Measurements from ENCODE around the gene RAP1GAP. TPM values are rescaled to one million over a fixed set of nuclear protein-coding genes. Genes with fewer than 3 reads are reported as not detected.

Gene RAP1GAP
- total RNA-seq, 1 experiment from 2014 or later: 7.2 TPM

DNA sequence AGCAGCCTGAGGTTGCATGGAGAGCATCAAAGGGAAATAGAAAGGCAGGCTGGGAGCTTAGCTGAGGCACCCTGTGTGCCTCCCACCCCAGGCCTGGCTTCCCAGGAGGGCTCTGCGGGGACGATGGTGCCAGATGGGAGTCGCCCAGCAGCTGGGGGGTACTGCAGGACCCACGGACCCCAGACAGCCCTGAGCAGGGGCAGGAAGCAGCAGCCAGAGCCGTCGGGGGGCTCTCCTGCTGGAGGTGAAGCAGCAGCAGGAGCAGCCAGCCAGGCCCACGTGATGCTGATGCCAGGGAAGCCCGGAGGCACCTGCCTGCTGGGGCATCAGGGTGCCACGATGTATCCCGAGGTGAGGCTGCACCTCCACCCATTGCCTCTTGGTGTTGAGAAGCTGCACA is 20.4 kb downstream of the RAP1GAP start:
- Histone ChIP-seq H3K9me3 (no peaks in the 10 kb centered on the region), H3K4me1 (peaks cover 7% of the 10 kb centered on the region; the same call in 1 of the 2 replicates), H3K27me3 (replicated peaks; ENCODE audit: control insufficient read depth, insufficient read depth, low read length) (no peaks in the 10 kb centered on the region; the same call in 1 of the 2 replicates), H3K4me3 (ENCODE audit: low read depth, low read length) (no peak overlapping the region), H3K36me3 (ENCODE audit: control insufficient read depth, insufficient read depth, low read length) (no peaks in the 10 kb centered on the region)
- no peaks in the 10 kb centered on the region for H3K36me3 Mint-ChIP-seq (ENCODE audit: insufficient read depth, unreplicated experiment)
- H3K4me1 Mint-ChIP-seq (ENCODE audit: low read depth, unreplicated experiment): peaks cover 10% of the 10 kb centered on the region
- POLR2A ChIA-PET: no interaction called here
- no peak overlapping the region for H3K27ac Mint-ChIP-seq (ENCODE audit: unreplicated experiment)
- CTCF ChIA-PET: no interaction called here
- DNase-seq: no peak
- no peaks in the 10 kb centered on the region for H3K27me3 Mint-ChIP-seq (ENCODE audit: insufficient read depth, unreplicated experiment)
- no TSS peak for BruUV-seq (replicated peaks)
- H3K9me3 Mint-ChIP-seq (ENCODE audit: unreplicated experiment): no peaks in the 10 kb centered on the region
- TF ChIP-seq, protein P1, sequence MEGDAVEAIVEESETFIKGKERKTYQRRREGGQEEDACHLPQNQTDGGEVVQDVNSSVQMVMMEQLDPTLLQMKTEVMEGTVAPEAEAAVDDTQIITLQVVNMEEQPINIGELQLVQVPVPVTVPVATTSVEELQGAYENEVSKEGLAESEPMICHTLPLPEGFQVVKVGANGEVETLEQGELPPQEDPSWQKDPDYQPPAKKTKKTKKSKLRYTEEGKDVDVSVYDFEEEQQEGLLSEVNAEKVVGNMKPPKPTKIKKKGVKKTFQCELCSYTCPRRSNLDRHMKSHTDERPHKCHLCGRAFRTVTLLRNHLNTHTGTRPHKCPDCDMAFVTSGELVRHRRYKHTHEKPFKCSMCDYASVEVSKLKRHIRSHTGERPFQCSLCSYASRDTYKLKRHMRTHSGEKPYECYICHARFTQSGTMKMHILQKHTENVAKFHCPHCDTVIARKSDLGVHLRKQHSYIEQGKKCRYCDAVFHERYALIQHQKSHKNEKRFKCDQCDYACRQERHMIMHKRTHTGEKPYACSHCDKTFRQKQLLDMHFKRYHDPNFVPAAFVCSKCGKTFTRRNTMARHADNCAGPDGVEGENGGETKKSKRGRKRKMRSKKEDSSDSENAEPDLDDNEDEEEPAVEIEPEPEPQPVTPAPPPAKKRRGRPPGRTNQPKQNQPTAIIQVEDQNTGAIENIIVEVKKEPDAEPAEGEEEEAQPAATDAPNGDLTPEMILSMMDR (IDR thresholded peaks at IDR 0.05; ENCODE audit: insufficient read depth in 1 of 2, low read depth in 1 of 2, low read length in 1 of 2, severe bottlenecking in 1 of 2, unreplicated experiment in 1 of 2): no peak
- intact Hi-C loops (cut with micrococcal nuclease; ENCODE audit: unreplicated experiment): no loop called here
- no peak overlapping the region for H3K4me3 Mint-ChIP-seq (ENCODE audit: unreplicated experiment)

DNA sequence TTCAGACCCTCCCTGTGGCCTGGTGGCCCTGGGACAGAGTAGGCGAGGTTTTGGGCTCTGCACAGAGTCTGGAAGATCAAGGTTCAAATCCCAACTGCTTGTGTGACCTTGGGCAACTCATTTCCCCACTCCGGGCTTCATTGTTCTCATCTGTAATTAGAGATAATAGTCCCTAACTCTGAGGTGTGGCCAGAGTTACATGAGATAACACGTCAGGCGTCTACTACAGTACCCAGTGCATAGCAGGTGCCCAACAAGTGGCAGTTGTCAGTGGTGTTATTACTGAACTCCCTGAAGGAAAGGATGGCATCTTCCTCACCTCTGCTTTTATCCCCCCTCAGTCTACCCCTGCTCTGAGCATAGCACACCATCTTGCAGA is 20.8 kb downstream of the RAP1GAP start:
- no peak overlapping the region for H3K4me3 ChIP-seq (ENCODE audit: low read depth, low read length)
- no peaks in the 10 kb centered on the region; the same call in 1 of the 2 replicates for H3K27me3 ChIP-seq (replicated peaks; ENCODE audit: control insufficient read depth, insufficient read depth, low read length)
- no peaks in the 10 kb centered on the region for H3K9me3 ChIP-seq
- no peaks in the 10 kb centered on the region for H3K27me3 Mint-ChIP-seq (ENCODE audit: insufficient read depth, unreplicated experiment)
- H3K4me1 Mint-ChIP-seq (ENCODE audit: low read depth, unreplicated experiment): peaks cover 10% of the 10 kb centered on the region
- no TSS peak for BruUV-seq (replicated peaks)
- H3K4me3 Mint-ChIP-seq (ENCODE audit: unreplicated experiment): no peak overlapping the region
- ChIA-PET POLR2A (no interaction called here), CTCF (no interaction called here)
- peaks cover 7% of the 10 kb centered on the region; the same call in 1 of the 2 replicates for H3K4me1 ChIP-seq
- intact Hi-C loops (cut with micrococcal nuclease; ENCODE audit: unreplicated experiment): no loop called here
- H3K9me3 Mint-ChIP-seq (ENCODE audit: unreplicated experiment): no peaks in the 10 kb centered on the region
- H3K36me3 ChIP-seq (ENCODE audit: control insufficient read depth, insufficient read depth, low read length): no peaks in the 10 kb centered on the region
- H3K27ac Mint-ChIP-seq (ENCODE audit: unreplicated experiment): no peak overlapping the region
- no peak for DNase-seq
- no peaks in the 10 kb centered on the region for H3K36me3 Mint-ChIP-seq (ENCODE audit: insufficient read depth, unreplicated experiment)
- TF ChIP-seq, protein P1 (IDR thresholded peaks at IDR 0.05; ENCODE audit: insufficient read depth in 1 of 2, low read depth in 1 of 2, low read length in 1 of 2, severe bottlenecking in 1 of 2, unreplicated experiment in 1 of 2): no peak

DNA sequence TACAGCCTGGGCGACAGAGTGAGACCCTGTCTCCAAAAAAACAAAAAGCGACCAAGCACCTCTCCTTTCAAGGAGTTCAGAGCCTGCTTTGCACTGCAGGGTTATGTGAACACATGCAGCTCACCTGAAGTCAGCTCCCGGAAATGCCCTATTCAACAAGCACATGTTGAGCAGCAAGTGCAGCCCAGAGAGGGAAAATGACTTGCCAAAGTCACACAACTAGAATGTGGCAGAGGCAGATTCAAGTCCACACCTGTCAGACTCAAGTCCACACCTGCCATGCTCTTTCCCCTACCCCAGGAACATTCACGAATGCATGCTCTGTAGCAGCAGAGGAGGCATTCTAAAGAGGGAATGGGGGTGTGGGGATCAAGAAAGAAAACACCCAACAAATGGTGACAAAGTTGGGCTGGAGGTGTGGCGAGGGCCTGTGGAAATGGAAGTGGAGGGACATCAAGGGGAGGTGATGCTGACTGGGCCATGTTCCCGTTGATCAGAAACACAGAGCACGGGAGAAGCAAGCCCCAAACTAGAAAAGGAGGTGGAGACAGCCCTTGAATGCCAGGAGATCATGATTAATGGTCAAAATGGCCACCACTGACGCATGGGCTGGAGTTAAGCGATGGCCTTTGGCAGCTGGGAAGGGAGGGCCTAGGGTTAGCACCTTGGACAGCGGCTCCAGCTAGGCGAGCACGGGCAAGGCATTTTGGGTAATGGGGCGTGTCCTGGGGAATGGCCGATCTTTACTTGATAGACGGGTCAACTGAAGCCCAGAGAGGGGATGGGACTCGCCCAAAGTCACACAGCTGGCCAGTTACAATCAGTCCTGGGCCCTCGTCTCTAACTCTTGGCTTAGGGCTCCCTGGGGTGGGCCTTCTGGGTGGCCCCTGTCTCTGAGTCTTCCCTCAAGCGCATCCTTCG is 21.5 kb downstream of the RAP1GAP start:
- DNase-seq: peak; percentile 72 to 74
- no peak overlapping the region for H3K4me3 Mint-ChIP-seq (ENCODE audit: unreplicated experiment)
- TF ChIP-seq, protein P1 (IDR thresholded peaks at IDR 0.05; ENCODE audit: insufficient read depth in 1 of 2, low read depth in 1 of 2, low read length in 1 of 2, severe bottlenecking in 1 of 2, unreplicated experiment in 1 of 2): no peak
- Histone ChIP-seq H3K27me3 (replicated peaks; ENCODE audit: control insufficient read depth, insufficient read depth, low read length) (no peaks in the 10 kb centered on the region; the same call in 1 of the 2 replicates), H3K9me3 (no peaks in the 10 kb centered on the region), H3K36me3 (ENCODE audit: control insufficient read depth, insufficient read depth, low read length) (no peaks in the 10 kb centered on the region), H3K4me1 (peaks cover 2% of the 10 kb centered on the region; the same call in 1 of the 2 replicates), H3K4me3 (ENCODE audit: low read depth, low read length) (no peak overlapping the region)
- peaks cover 5% of the 10 kb centered on the region for H3K4me1 Mint-ChIP-seq (ENCODE audit: low read depth, unreplicated experiment)
- intact Hi-C loops (cut with micrococcal nuclease; ENCODE audit: unreplicated experiment): no loop called here
- ChIA-PET CTCF (no interaction called here), POLR2A (no interaction called here)
- H3K36me3 Mint-ChIP-seq (ENCODE audit: insufficient read depth, unreplicated experiment): no peaks in the 10 kb centered on the region
- no peaks in the 10 kb centered on the region for H3K9me3 Mint-ChIP-seq (ENCODE audit: unreplicated experiment)
- no TSS peak for BruUV-seq (replicated peaks)
- no peak overlapping the region for H3K27ac Mint-ChIP-seq (ENCODE audit: unreplicated experiment)
- no peaks in the 10 kb centered on the region for H3K27me3 Mint-ChIP-seq (ENCODE audit: insufficient read depth, unreplicated experiment)
